Subcutaneous abdominal adipose tissue (tissue), 5 donors: ENCODE data around the gene PACSIN3.

Experiments used
- H3K27ac ChIP-seq: one replicate; pipeline ENCODE4 v1.7.0; 2013; ENCODE audit warnings: low read depth, mild to moderate bottlenecking, inconsistent platforms, low read length, moderate library complexity
- H3K27me3 ChIP-seq, 5 donors: one replicate each; pipeline ENCODE4 v1.7.0; 2013; ENCODE audit warnings: low read length in 5 of 5, inconsistent platforms in 1 of 5; ENCODE audit not compliant: control insufficient read depth in 5 of 5, insufficient read depth in 4 of 5
- H3K36me3 ChIP-seq, 5 donors: one replicate each; pipeline ENCODE4 v1.7.0; 2013; ENCODE audit warnings: low read length in 5 of 5; ENCODE audit not compliant: control insufficient read depth in 5 of 5, insufficient read depth in 5 of 5
- H3K4me1 ChIP-seq, 5 donors: one replicate each; pipeline ENCODE4 v1.7.0; 2013; ENCODE audit warnings: low read length in 5 of 5, mild to moderate bottlenecking in 3 of 5, moderate library complexity in 1 of 5; ENCODE audit not compliant: control insufficient read depth in 5 of 5, insufficient read depth in 5 of 5
- H3K4me3 ChIP-seq, 5 donors: one replicate each; pipeline ENCODE4 v1.7.0; 2013; ENCODE audit warnings: low read length in 5 of 5, low read depth in 1 of 5
- H3K9ac ChIP-seq, 5 donors: one replicate each; pipeline ENCODE4 v1.7.0; 2013; ENCODE audit warnings: low read length in 5 of 5, mild to moderate bottlenecking in 4 of 5, moderate library complexity in 3 of 5
- H3K9me3 ChIP-seq, 5 donors: one replicate each; pipeline ENCODE4 v1.7.0; 2013; ENCODE audit warnings: low read length in 5 of 5; ENCODE audit not compliant: control insufficient read depth in 5 of 5
- donor health status: healthy.
- donor health status: healthy.
- donor health status: healthy.
- donor health status: healthy.
- donor health status: healthy.

Gene PACSIN3

DNA sequence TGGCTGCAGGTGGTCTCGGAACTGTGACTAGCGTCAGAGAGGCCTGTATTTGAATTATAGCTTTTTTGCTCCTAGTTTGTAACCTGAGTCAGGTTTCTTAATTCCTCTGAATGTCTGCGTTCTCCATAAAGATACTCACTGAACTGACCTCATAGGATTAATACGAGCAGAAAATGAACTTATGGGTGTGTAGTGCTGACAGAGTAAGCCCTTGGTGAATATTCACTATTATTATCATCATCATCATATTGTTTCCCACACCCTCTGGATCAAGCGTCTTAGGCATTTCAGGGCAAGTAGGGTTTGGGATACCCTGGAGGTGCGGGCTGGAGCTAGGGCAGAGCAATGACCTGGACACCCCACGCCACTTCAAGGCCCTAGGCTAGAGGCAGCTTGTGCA lies 38.6 kb downstream of the PACSIN3 start:
- no peaks in the 10 kb centered on the region for H3K9me3 ChIP-seq
- no peak overlapping the region for H3K9ac ChIP-seq
- peaks cover 3 to 23% (median 18%) of the 10 kb centered on the region in 5 donors for H3K4me1 ChIP-seq
- no peak overlapping the region for H3K27ac ChIP-seq
- H3K4me3 ChIP-seq = no peak overlapping the region
- no peaks in the 10 kb centered on the region for H3K27me3 ChIP-seq
- H3K36me3 ChIP-seq = no peaks in the 10 kb centered on the region

DNA sequence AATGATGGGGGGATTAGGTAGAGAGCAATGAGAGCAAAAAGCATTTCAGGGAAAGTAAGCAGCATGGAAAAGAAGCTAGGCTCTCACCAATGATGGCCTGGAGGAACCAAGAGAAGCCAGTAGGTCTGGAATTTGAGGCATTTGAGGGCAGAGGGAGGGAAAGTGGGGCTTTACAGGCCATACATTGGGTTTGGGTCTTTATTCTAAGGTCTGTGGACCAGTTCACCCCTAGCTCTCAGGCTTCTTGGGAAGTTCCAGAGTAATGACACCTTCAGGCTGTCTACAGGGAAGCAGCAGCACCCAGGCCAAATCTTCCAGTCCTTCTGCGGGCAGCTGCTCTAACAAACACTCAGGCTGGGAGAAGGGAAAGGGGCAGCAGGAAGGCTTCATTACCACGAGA lies 39.0 kb downstream of the PACSIN3 start:
- H3K27me3 ChIP-seq = no peaks in the 10 kb centered on the region
- H3K4me3 ChIP-seq = no peak overlapping the region
- peaks cover 2 to 22% (median 16%) of the 10 kb centered on the region in 5 donors for H3K4me1 ChIP-seq
- no peaks in the 10 kb centered on the region for H3K9me3 ChIP-seq
- H3K9ac ChIP-seq = no peak overlapping the region
- H3K27ac ChIP-seq = no peak overlapping the region
- H3K36me3 ChIP-seq = no peaks in the 10 kb centered on the region

DNA sequence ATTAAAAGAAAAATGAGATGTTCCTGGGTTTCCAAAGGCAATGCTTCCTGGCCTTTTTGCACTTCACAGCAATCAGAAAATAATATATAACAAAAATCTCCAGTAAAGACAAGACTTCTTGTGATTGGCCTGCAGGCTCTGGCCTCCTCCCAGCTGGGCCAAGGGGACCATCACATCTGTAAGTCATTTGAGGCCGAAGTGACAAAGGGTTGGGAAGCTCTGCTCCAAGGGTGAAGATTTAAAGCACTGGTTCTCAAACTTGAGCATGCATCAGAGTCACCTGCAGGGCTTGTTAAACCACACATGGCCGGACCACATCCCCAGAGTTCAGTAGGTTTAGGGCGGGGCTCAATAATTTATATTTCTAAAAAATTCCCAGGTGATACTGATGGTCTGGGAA lies 41.7 kb downstream of the PACSIN3 start:
- Histone ChIP-seq H3K36me3 (peaks cover 0 to 3% (median 0%) of the 10 kb centered on the region in 5 donors), H3K9ac (no peak overlapping the region), H3K27me3 (no peaks in the 10 kb centered on the region), H3K27ac (no peak overlapping the region), H3K4me3 (no peak overlapping the region), H3K9me3 (no peaks in the 10 kb centered on the region), H3K4me1 (peaks cover 2 to 20% (median 11%) of the 10 kb centered on the region in 5 donors)

DNA sequence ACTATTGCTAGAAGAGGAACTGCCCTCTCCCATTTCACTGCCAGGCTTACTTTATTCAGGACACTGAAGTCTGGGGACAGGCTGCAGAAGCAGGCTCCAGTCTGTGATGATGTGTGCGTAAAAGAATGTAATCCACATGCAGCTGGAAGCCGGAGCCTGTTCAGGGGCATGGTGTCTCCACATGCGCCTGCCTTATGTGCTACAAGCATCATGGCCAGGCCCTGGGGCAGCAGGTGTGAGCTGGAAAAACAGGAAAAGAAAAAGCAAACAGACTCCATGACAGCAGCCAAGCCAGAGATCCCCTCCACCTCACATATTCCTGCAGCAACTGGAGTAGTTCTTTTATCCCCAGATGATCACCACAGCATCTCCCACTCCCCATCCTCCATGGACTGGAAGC lies 42.9 kb downstream of the PACSIN3 start:
- Histone ChIP-seq H3K27me3 (no peaks in the 10 kb centered on the region), H3K4me3 (no peak overlapping the region), H3K36me3 (peaks cover 0 to 4% (median 0%) of the 10 kb centered on the region in 5 donors), H3K9me3 (no peaks in the 10 kb centered on the region), H3K4me1 (peaks cover 0 to 11% (median 0%) of the 10 kb centered on the region in 5 donors), H3K27ac (no peak overlapping the region), H3K9ac (no peak overlapping the region)

DNA sequence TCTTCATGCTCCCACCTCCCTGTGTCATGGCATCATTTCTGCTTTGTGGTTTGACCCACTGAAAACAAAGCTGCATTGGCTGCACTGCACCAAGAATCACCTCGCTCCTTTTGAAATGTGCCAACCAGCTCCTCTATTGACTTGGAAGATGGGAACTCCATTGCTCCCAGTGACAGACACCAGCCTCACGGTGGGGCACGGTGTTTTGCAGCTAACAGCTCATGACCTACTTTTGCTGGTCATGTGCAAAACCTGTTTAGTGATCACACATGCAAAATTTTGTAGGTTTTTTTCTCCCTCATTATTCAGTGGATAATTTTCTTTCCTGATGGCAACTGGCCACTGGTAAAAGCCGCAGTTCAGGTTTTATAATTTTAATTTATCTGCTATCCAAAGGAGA lies 46.4 kb downstream of the PACSIN3 start:
- Histone ChIP-seq H3K36me3 (peaks cover 0 to 14% (median 4%) of the 10 kb centered on the region in 5 donors), H3K4me1 (peaks cover 0 to 11% (median 0%) of the 10 kb centered on the region in 5 donors), H3K27me3 (no peaks in the 10 kb centered on the region), H3K9ac (no peak overlapping the region), H3K9me3 (no peaks in the 10 kb centered on the region), H3K4me3 (no peak overlapping the region), H3K27ac (no peak overlapping the region)

GRCh38 chr11:47137476-47137875 lies 48.8 kb downstream of the PACSIN3 start:
- H3K36me3 ChIP-seq = peaks cover 0 to 14% (median 4%) of the 10 kb centered on the region in 5 donors
- H3K9me3 ChIP-seq = no peaks in the 10 kb centered on the region
- no peak overlapping the region for H3K9ac ChIP-seq
- no peak overlapping the region for H3K27ac ChIP-seq
- H3K27me3 ChIP-seq = no peaks in the 10 kb centered on the region
- H3K4me3 ChIP-seq = no peak overlapping the region
- no peaks in the 10 kb centered on the region for H3K4me1 ChIP-seq

DNA sequence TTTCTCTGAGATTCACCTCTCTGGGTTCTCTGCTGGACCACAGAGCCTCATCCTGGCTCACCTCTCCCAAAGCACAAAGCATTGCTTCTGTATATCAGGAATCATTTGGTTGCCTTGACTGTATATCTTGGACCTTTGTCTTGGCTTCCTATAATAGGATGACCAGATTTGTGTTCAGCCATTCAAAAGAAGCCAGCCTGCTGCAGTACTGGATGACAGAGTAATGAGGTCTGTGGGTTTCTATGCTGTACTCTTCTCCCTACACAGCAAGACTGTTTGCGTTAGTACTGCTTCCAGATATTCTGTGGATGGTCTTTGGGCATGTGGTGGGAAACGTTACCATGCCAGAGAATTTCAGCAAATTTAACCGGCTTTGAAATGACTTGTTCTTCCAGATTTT lies 49.3 kb downstream of the PACSIN3 start:
- no peaks in the 10 kb centered on the region for H3K4me1 ChIP-seq
- peaks cover 0 to 14% (median 4%) of the 10 kb centered on the region in 5 donors for H3K36me3 ChIP-seq
- no peak overlapping the region for H3K27ac ChIP-seq
- H3K9me3 ChIP-seq = no peaks in the 10 kb centered on the region
- H3K9ac ChIP-seq = no peak overlapping the region
- H3K4me3 ChIP-seq = no peak overlapping the region
- no peaks in the 10 kb centered on the region for H3K27me3 ChIP-seq

GRCh38 chr11:47136327-47136726 lies 49.9 kb downstream of the PACSIN3 start:
- Histone ChIP-seq H3K27me3 (no peaks in the 10 kb centered on the region), H3K4me3 (no peak overlapping the region), H3K36me3 (peaks cover 0 to 14% (median 4%) of the 10 kb centered on the region in 5 donors), H3K9me3 (no peaks in the 10 kb centered on the region), H3K9ac (no peak overlapping the region), H3K27ac (no peak overlapping the region), H3K4me1 (no peaks in the 10 kb centered on the region)

DNA sequence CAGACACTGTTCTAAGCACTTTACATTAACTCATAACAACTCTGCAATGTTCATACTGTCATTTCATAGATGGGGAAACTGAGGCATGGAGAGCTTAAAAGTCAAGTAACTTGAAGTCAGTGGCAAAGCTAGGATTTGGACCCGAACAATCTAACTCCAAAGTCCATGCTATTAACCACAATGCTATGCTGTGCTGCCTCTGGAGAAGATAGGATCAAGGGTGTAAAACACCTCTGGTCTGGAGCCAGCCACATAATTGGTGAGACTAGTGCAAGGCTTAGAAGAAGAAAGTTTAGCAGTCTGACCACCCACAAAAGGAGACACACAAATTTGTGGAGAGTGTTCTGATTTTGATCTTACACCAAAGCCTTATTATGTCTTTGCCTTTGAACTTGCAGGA lies 53.3 kb downstream of the PACSIN3 start:
- Histone ChIP-seq H3K4me3 (no peak overlapping the region), H3K36me3 (peaks cover 0 to 10% (median 3%) of the 10 kb centered on the region in 5 donors), H3K9ac (no peak overlapping the region), H3K4me1 (no peaks in the 10 kb centered on the region), H3K9me3 (no peaks in the 10 kb centered on the region), H3K27ac (no peak overlapping the region), H3K27me3 (no peaks in the 10 kb centered on the region)

DNA sequence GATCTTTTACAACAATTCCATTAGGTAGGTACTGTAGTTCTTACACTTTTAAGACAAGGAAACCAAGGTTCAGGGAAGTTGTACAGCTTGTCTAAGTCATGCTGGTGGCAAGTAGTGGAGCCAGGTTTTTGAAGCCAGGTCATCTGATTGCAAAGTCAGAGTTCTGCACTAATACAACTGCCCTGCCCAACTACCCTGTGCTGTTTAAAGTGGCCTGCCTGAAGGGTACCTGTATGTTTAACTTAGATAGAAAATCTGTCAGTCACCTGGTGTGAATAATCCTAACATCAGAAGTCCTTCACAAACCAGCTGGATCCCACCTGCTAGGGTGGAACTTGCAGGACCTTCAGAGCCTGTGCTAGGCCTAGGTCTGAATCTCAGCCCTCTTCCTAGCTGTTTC lies 53.7 kb downstream of the PACSIN3 start:
- Histone ChIP-seq H3K27ac (no peak overlapping the region), H3K4me1 (no peaks in the 10 kb centered on the region), H3K27me3 (no peaks in the 10 kb centered on the region), H3K9ac (no peak overlapping the region), H3K9me3 (no peaks in the 10 kb centered on the region), H3K4me3 (no peak overlapping the region), H3K36me3 (peaks cover 0 to 5% (median under 1%) of the 10 kb centered on the region in 5 donors)

GRCh38 chr11:47131136-47131535 lies 55.1 kb downstream of the PACSIN3 start:
- H3K27ac ChIP-seq = no peak overlapping the region

More at GRCh38 chr11:47131136-47131535, 55.1 kb downstream of the PACSIN3 start:
- Histone ChIP-seq H3K4me1 (no peaks in the 10 kb centered on the region), H3K36me3 (no peaks in the 10 kb centered on the region), H3K9me3 (no peaks in the 10 kb centered on the region), H3K9ac (no peak overlapping the region), H3K27me3 (no peaks in the 10 kb centered on the region), H3K4me3 (no peak overlapping the region)
